Esophagus muscularis mucosa (tissue), 4 donors: ENCODE measurements around the gene BDNF. TPM values are rescaled to one million over a fixed set of nuclear protein-coding genes. Genes with fewer than 3 reads are reported as not detected.

ENCODE experiments used
- DNase-seq: peaks from one replicate; pipeline ENCODE4 v3.0.0-alpha.2; 2017; ENCODE audit errors: extremely low spot score
- H3K27ac ChIP-seq, 4 donors: fragments of 200-600 bp; sonication (generic); replicated peaks in 1 of 4; 1 replicate in 3 of 4; 2 replicates in 1 of 4; pipeline ENCODE4 v1.5.1; 2016 to 2019; ENCODE audit warnings: mild to moderate bottlenecking in 1 of 4
- H3K27me3 ChIP-seq, 4 donors: fragments of 200-600 bp; sonication (generic); one replicate each; pipeline versions ENCODE4 v1.5.1 to v1.6.0; 2016 to 2019
- H3K36me3 ChIP-seq, 4 donors: fragments of 200-600 bp; sonication (generic); one replicate each; pipeline ENCODE4 v1.5.1; 2016 to 2019
- H3K4me1 ChIP-seq, 4 donors: fragments of 200-600 bp; sonication (generic); one replicate each; pipeline ENCODE4 v1.5.1; 2016 to 2019
- H3K4me3 ChIP-seq, 4 donors: fragments of 200-600 bp; sonication (generic); 1 replicate in 2 of 4; 2 replicates in 2 of 4; pipeline ENCODE4 v1.5.1; 2016 to 2019; ENCODE audit warnings: mild to moderate bottlenecking in 4 of 4, moderate library complexity in 1 of 4
- H3K9me3 ChIP-seq, 4 donors: fragments of 200-600 bp; sonication (generic); 1 replicate in 3 of 4; 2 replicates in 1 of 4; pipeline ENCODE4 v1.5.1; 2016 to 2019
- CTCF ChIP-seq, 3 experiments: fragments of 200-600 bp in 2 of 3; fragments of 450-650 bp in 1 of 3; sonication (generic) in 2 of 3; IDR thresholded peaks; one replicate each; pipeline ENCODE4 v1.5.1; 2017 to 2019; ENCODE audit warnings: antibody characterized with exemption in 3 of 3, mild to moderate bottlenecking in 2 of 3, moderate library complexity in 1 of 3
- EP300 ChIP-seq: sonication (generic); formaldehyde crosslinking; IDR thresholded peaks from one replicate; pipeline ENCODE4 v1.6.1; 2017; ENCODE audit warnings: antibody characterized with exemption
- POLR2A ChIP-seq: fragments of 450-650 bp; IDR thresholded peaks from one replicate; pipeline ENCODE4 v1.6.1; 2017; ENCODE audit warnings: antibody characterized with exemption, moderate library complexity, mild to moderate bottlenecking, low read depth
- POLR2AphosphoS5 ChIP-seq, 2 donors: sonication (generic); formaldehyde crosslinking; IDR thresholded peaks; one replicate each; pipeline ENCODE4 v1.6.1; 2017; ENCODE audit warnings: antibody characterized with exemption in 2 of 2
- WGBS: methylation state at CpG from one replicate; pipeline ENCODE4 v1.1.5; 2018; 5-methylcytosine and 5-hydroxymethylcytosine counted together
- intact Hi-C: fragments of 100-400 bp; cut with DNase I; formaldehyde crosslinking; loops from one replicate; pipeline ENCODE4 v1.15.1; 2023
- total RNA-seq, 4 donors: library from RNA; depleted of rRNA; stranded (reverse); fragments of >200 nt; gene quantifications; one replicate each; pipeline versions ENCODE4 v1.1.0 to v1.2.1, GENCODE V29; 2016

BDNF gene
- total RNA-seq, 4 donors from 2014 or later = 0.17 to 0.23 (median 0.19) TPM; not detected in 1

DNA sequence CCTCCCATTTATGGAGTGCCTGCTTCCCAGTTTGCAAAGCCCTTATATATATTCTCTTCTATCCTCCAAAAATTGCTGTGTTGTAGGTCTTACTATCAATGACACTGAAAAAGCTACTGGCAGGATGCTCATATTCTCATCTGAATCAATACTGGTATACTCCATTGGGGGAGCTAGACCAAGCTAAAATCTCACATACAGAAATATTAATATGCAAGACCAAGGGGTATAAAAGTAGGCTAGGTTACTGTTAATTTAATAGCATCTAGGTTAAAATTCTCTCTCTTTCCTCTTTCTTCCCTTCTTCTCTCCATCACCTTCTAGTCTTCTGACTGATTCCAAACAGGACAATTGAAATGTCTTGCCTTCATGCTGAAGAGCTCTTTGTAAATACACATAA is 17.1 kb upstream of the BDNF start:
- H3K4me1 ChIP-seq = peaks cover 20 to 37% (median 32%) of the 10 kb centered on the region in 4 donors
- H3K27ac ChIP-seq = no peak overlapping the region
- H3K9me3 ChIP-seq = no peaks in the 10 kb centered on the region
- intact Hi-C loops = no loop called here
- H3K36me3 ChIP-seq = no peaks in the 10 kb centered on the region
- DNase-seq = no peak
- H3K27me3 ChIP-seq = peaks cover 0 to 90% (median 34%) of the 10 kb centered on the region in 4 donors
- no peak overlapping the region for H3K4me3 ChIP-seq
- TF ChIP-seq POLR2A (no peak), POLR2AphosphoS5 (IDR thresholded peaks at IDR 0.05) (no peak), CTCF (IDR thresholded peaks at IDR 0.05) (no peak)

- Histone ChIP-seq H3K27me3 (peaks cover 0 to 86% (median 29%) of the 10 kb centered on the region in 4 donors), H3K27ac (no peak overlapping the region), H3K36me3 (no peaks in the 10 kb centered on the region), H3K4me3 (no peak overlapping the region), H3K9me3 (no peaks in the 10 kb centered on the region), H3K4me1 (peaks cover 14 to 31% (median 26%) of the 10 kb centered on the region in 4 donors)
- 42% methylated on average over 2 of the region's 2 CpGs for WGBS
- DNase-seq = no peak
- TF ChIP-seq POLR2AphosphoS5 (IDR thresholded peaks at IDR 0.05) (no peak), POLR2A (no peak), EP300 (no peak), CTCF (IDR thresholded peaks at IDR 0.05) (no peak)
- intact Hi-C loops = no loop called here
These were observed 16.6 kb upstream of the BDNF start for GRCh38 chr11:27716835-27717234.

DNA sequence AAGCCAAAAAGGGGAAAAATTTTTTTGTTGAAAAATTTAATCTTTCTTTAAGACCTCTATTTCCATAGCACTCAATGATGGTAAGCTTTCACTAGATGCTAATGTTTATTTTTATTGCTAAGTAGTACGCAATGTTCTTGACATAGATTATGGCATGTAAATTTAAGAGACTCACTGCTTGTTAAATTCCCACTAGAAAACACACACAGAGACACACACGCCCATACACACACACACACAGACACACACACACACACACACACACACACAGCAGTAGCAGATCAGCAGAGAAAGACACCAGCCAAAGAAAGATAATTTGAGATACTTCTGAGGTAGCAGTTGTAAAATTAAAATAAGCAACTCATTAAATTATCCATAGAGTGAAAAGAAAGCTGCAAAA is 16.0 kb upstream of the BDNF start:
- Histone ChIP-seq H3K4me1 (peaks cover 10 to 25% (median 22%) of the 10 kb centered on the region in 4 donors), H3K9me3 (no peaks in the 10 kb centered on the region), H3K36me3 (no peaks in the 10 kb centered on the region), H3K4me3 (no peak overlapping the region), H3K27ac (no peak overlapping the region), H3K27me3 (peaks cover 0 to 80% (median 23%) of the 10 kb centered on the region in 4 donors)
- no peak for TF ChIP-seq CTCF (IDR thresholded peaks at IDR 0.05)
- TF ChIP-seq EP300 = no peak
- TF ChIP-seq POLR2AphosphoS5 (IDR thresholded peaks at IDR 0.05) = no peak
- no peak for TF ChIP-seq POLR2A
- 89% methylated on average over 2 of the region's 2 CpGs for WGBS
- no peak for DNase-seq
- intact Hi-C loops = no loop called here

DNA sequence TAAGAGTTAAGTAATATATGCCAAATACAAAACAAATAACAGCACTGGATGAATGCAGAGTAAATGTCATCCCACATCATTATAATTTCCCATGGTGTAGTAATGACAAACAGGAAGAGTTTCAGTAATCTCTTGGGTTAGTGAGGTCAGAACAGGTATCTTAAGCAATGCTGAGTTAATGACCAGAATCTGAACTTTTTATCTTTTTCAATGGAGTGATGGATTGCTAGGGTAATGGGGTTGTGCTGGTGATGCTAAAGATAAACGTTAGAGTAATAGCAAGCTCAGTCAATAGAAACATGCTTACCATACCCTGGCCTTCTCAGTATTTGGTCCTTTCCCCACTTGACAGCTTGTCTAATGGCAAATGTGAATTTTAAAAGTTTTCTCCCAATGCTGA is 11.5 kb upstream of the BDNF start:
- intact Hi-C loops = no loop called here

More for the DNA sequence above, 11.5 kb upstream of the BDNF start:
- Histone ChIP-seq H3K27ac (no peak overlapping the region), H3K4me3 (no peak overlapping the region), H3K9me3 (no peaks in the 10 kb centered on the region), H3K27me3 (peaks cover 0 to 43% (median 0%) of the 10 kb centered on the region in 4 donors), H3K4me1 (no peaks in the 10 kb centered on the region), H3K36me3 (no peaks in the 10 kb centered on the region)
- DNase-seq = no peak
- 19% methylated on average over 1 of the region's 1 CpG for WGBS
- TF ChIP-seq CTCF (IDR thresholded peaks at IDR 0.05) (no peak), POLR2A (no peak), EP300 (no peak), POLR2AphosphoS5 (IDR thresholded peaks at IDR 0.05) (no peak)
